Sigmoid colon (tissue), 7 donors: ENCODE data around the gene PTGDS. TPM values are rescaled to one million over a fixed set of nuclear protein-coding genes. Genes with fewer than 3 reads are reported as not detected.

ENCODE experiments used
- DNase-seq: peaks from one replicate; pipeline ENCODE4 v3.0.0-alpha.2; 2019
- H3K27ac ChIP-seq, 4 donors: fragments of 200-600 bp; sonication (generic); one replicate each; pipeline ENCODE4 v1.5.1; 2016 to 2019; ENCODE audit warnings: mild to moderate bottlenecking in 1 of 4
- H3K27me3 ChIP-seq, 3 donors: fragments of 200-600 bp; sonication (generic); one replicate each; pipeline ENCODE4 v1.5.1; 2019; ENCODE audit warnings: mild to moderate bottlenecking in 1 of 3
- H3K36me3 ChIP-seq, 4 donors: fragments of 200-600 bp; sonication (generic); one replicate each; pipeline ENCODE4 v1.5.1; 2016 to 2019
- H3K4me1 ChIP-seq, 4 donors: fragments of 200-600 bp; sonication (generic); one replicate each; pipeline ENCODE4 v1.5.1; 2017 to 2019
- H3K4me3 ChIP-seq, 4 donors: fragments of 200-600 bp; sonication (generic); one replicate each; pipeline ENCODE4 v1.5.1; 2017 to 2019; ENCODE audit warnings: mild to moderate bottlenecking in 2 of 4, moderate library complexity in 1 of 4
- H3K9me3 ChIP-seq, 4 donors: fragments of 200-600 bp in 3 of 4; sonication (generic) in 3 of 4; one replicate each; pipeline versions ENCODE4 v1.5.1 to v1.6.1; 2013 to 2019
- EP300 ChIP-seq, 4 donors: sonication (generic); formaldehyde crosslinking; IDR thresholded peaks; one replicate each; pipeline ENCODE4 v1.6.1; 2017; ENCODE audit warnings: antibody characterized with exemption in 4 of 4
- POLR2A ChIP-seq, 2 donors: fragments of 450-650 bp; IDR thresholded peaks; one replicate each; pipeline ENCODE4 v1.6.1; 2016; ENCODE audit warnings: antibody characterized with exemption in 2 of 2, mild to moderate bottlenecking in 2 of 2, moderate library complexity in 2 of 2
- POLR2AphosphoS5 ChIP-seq, 4 donors: sonication (generic); formaldehyde crosslinking; IDR thresholded peaks; one replicate each; pipeline ENCODE4 v1.6.1; 2017; ENCODE audit warnings: antibody characterized with exemption in 4 of 4
- WGBS, 2 donors: extraction: QIAGEN DNeasy Blood & Tissue Kit; methylation state at CpG; one replicate each; pipeline ENCODE4 v1.1.7; 2013; 5-methylcytosine and 5-hydroxymethylcytosine counted together
- intact Hi-C: fragments of 100-400 bp; cut with DNase I; formaldehyde crosslinking; loops from one replicate; pipeline ENCODE4 v1.15.1; 2023
- polyA plus RNA-seq, 3 donors: library from polyadenylated mRNA; stranded (reverse); fragments of 200-250 nt; gene quantifications; one replicate each; pipeline ENCODE4 v1.2.3, GENCODE V29; 2013
- total RNA-seq, 4 donors: library from RNA; depleted of rRNA; stranded (reverse); fragments of >200 nt; gene quantifications; one replicate each; pipeline ENCODE4 v1.1.0, GENCODE V29; 2016
- TF ChIP-seq, protein P1 (sequence below), 4 experiments: fragments of 450-650 bp in 3 of 4; fragments of 200-600 bp in 1 of 4; IDR thresholded peaks; one replicate each; pipeline ENCODE4 v1.5.1; 2016 to 2019; ENCODE audit warnings: antibody characterized with exemption in 4 of 4, mild to moderate bottlenecking in 3 of 4, moderate library complexity in 2 of 4
- donor health status: healthy with polysubstance abuse.
- donor health status: Bipolar disorder and iron deficiency.
- donor health status: healthy.

Gene PTGDS
- total and polyA plus RNA-seq, 7 donors = 8.3 to 218 (median 28.5) TPM

DNA sequence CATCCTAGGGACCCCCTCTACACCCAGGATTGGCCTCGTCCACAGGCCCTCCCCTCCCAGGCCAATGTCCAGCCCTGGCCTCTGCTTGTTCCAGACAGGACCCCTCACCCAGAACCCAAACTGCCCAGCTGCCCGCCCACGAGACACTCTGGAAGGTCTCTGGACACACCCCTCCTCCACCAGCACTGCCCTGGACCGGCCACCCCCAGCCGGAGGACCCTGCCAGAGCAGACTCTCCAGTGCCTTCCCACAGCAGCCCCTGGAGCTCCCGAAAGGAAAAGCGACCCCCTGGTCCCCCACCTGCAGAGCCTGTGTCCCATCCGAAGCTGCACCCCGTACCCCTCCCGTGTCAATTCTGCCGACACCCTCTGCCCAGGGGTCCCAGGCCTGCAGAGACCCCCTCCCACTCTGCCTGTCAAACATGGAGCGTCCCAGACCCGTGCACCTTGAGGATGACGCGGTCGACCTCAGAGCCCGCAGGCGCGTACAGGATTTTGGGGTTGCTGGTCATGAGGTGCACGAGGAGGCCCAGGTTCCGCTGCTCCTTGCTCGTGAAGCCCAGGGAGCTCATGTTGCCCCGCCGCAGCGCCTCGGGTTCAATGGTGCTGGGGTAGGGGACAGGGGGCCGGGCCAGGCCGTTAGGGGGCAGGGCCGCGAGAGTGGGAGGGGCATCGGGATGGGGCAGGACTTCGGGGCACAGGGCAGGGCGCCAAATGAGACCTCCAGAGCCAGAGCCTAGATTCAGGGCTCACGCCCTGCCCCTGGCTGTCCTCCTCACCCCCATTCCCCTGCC is 42.8 kb downstream of the PTGDS start:
- no peak for DNase-seq
- H3K27me3 ChIP-seq = no peaks in the 10 kb centered on the region
- no peak for TF ChIP-seq EP300 (IDR thresholded peaks at IDR 0.05)
- TF ChIP-seq POLR2A (IDR thresholded peaks at IDR 0.05) = no peak
- TF ChIP-seq, protein P1, sequence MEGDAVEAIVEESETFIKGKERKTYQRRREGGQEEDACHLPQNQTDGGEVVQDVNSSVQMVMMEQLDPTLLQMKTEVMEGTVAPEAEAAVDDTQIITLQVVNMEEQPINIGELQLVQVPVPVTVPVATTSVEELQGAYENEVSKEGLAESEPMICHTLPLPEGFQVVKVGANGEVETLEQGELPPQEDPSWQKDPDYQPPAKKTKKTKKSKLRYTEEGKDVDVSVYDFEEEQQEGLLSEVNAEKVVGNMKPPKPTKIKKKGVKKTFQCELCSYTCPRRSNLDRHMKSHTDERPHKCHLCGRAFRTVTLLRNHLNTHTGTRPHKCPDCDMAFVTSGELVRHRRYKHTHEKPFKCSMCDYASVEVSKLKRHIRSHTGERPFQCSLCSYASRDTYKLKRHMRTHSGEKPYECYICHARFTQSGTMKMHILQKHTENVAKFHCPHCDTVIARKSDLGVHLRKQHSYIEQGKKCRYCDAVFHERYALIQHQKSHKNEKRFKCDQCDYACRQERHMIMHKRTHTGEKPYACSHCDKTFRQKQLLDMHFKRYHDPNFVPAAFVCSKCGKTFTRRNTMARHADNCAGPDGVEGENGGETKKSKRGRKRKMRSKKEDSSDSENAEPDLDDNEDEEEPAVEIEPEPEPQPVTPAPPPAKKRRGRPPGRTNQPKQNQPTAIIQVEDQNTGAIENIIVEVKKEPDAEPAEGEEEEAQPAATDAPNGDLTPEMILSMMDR (IDR thresholded peaks at IDR 0.05) = no peak
- no peak for TF ChIP-seq POLR2AphosphoS5 (IDR thresholded peaks at IDR 0.05)
- H3K9me3 ChIP-seq = no peaks in the 10 kb centered on the region
- no peak overlapping the region for H3K27ac ChIP-seq
- H3K36me3 ChIP-seq = peaks cover 0 to 30% (median 4%) of the 10 kb centered on the region in 4 donors
- intact Hi-C loops = no loop called here
- H3K4me1 ChIP-seq = no peaks in the 10 kb centered on the region
- 93 to 94% methylated on average over 34 of the region's 34 CpGs for WGBS, 2 donors
- H3K4me3 ChIP-seq = no peak overlapping the region

DNA sequence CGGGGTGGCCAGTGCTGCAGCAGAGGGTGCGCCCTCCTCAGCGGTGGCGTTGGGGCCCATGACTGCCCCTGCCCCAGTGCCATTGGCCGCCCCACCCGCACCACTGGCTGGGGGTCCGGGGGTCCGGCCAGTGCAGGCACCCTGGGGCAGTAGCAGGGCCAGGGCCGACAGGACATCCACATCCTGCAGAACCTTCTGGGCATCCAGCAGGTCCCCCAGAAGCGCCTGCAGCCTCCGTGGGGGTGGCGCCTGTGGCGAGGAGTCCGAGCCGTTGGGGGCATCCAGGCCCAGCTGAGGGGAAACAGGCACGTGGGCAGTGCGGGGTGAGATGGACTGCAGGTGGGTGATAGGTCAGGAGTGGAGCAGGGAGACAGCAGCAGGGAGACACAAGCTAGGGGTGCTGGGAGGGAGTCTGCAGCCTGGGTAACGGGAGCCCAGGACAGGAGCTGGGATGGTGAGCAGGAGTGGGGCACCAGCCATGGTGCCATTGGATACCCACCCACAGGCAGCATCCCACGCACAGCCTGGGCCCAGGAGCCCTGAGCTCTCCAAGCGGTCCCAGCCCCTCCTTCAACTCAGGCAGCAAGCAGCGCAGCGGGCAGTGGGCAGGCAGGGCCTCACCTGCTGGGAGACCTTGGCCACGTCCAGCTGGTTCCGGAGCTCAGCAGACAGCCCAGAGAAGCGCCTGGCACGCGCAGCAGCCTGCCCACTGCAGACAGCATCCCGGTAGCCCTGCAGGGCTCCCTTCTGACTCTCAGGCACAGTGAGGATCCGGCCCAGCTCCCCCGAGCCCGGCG is 43.7 kb downstream of the PTGDS start:
- intact Hi-C loops = no loop called here
- H3K27me3 ChIP-seq = no peaks in the 10 kb centered on the region
- 82 to 94% methylated on average over 32 of the region's 32 CpGs for WGBS, 2 donors
- peaks cover 0 to 4% (median 2%) of the 10 kb centered on the region in 4 donors for H3K4me1 ChIP-seq
- no peaks in the 10 kb centered on the region for H3K9me3 ChIP-seq
- DNase-seq = no peak
- H3K36me3 ChIP-seq = peaks cover 0 to 21% (median 3%) of the 10 kb centered on the region in 4 donors
- no peak overlapping the region for H3K4me3 ChIP-seq
- TF ChIP-seq EP300 (IDR thresholded peaks at IDR 0.05) = no peak
- no peak for TF ChIP-seq POLR2AphosphoS5 (IDR thresholded peaks at IDR 0.05)
- no peak for TF ChIP-seq POLR2A (IDR thresholded peaks at IDR 0.05)
- TF ChIP-seq, protein P1 (IDR thresholded peaks at IDR 0.05) = no peak
- no peak overlapping the region for H3K27ac ChIP-seq

DNA sequence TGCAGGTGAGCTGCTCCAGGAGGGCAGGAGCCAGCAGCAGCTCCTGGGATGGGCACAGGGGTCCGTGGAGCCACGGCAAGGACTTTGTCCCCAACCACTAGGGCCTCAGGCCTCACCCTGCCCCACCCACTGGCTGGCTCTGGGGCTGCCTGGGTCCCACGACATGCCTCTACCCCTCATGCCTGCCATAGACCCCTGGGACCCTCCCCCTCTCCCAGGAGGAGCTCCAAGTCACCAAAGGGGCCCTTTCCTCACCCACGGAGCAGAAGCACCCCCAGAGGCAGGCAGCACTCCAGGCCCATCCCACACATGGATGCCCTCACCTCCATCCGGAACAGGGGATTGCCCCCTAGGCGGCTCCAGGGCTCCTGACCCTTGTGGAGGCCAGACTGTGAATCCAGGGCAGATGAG is 44.3 kb downstream of the PTGDS start:
- Histone ChIP-seq H3K9me3 (no peaks in the 10 kb centered on the region), H3K27ac (no peak overlapping the region), H3K27me3 (no peaks in the 10 kb centered on the region), H3K4me1 (peaks cover 0 to 10% (median 7%) of the 10 kb centered on the region in 4 donors), H3K36me3 (peaks cover 0 to 15% (median 3%) of the 10 kb centered on the region in 4 donors), H3K4me3 (no peak overlapping the region)
- 33 to 82% methylated on average over 6 of the region's 6 CpGs for WGBS, 2 donors
- intact Hi-C loops = no loop called here
- no peak for DNase-seq
- TF ChIP-seq POLR2A (IDR thresholded peaks at IDR 0.05) = no peak
- TF ChIP-seq POLR2AphosphoS5 (IDR thresholded peaks at IDR 0.05) = no peak
- TF ChIP-seq, protein P1 (IDR thresholded peaks at IDR 0.05) = no peak
- TF ChIP-seq EP300 (IDR thresholded peaks at IDR 0.05) = no peak

DNA sequence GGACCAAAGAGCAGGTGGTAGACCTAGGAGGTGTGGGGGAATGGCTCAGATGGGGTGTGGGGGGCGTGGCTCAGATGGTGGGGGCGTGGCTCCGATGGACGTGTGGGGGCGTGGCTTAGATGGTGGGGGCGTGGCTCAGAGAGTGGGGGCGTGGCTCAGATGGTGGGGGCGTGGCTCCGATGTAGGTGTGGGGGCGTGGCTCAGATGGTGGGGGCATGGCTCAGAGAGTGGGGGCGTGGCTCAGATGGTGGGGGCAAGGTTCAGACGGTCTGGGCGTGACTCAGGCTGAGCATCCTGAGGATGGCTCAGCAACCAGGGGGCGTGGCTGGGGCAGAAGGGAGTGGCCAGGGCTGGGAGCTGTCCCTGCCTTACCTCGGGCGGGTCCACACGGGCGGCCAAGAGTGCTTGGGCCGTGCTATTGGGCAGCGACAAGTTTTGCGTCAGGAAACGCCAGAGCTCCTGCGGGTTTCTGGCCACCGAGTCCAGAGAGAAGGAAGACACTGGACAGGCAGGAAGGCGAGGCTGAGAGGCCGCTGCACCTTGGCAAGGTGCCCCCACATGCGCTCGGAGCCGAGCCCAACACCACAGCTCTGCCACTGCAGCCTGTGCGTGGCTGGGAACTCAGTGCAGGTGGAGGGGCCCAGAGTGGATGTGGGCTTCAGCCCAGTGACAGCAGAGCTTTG is 44.8 kb downstream of the PTGDS start:
- peaks cover 0 to 16% (median 13%) of the 10 kb centered on the region in 4 donors for H3K4me1 ChIP-seq
- H3K27ac ChIP-seq = no peak overlapping the region

More for the DNA sequence above, 44.8 kb downstream of the PTGDS start:
- Histone ChIP-seq H3K27me3 (no peaks in the 10 kb centered on the region), H3K9me3 (no peaks in the 10 kb centered on the region), H3K4me3 (no peak overlapping the region), H3K36me3 (peaks cover 0 to 10% (median 3%) of the 10 kb centered on the region in 4 donors)
- no peak for DNase-seq
- intact Hi-C loops = no loop called here
- TF ChIP-seq POLR2AphosphoS5 (IDR thresholded peaks at IDR 0.05) = peak in 1 of 4 donors; percentile 31
- no peak for TF ChIP-seq EP300 (IDR thresholded peaks at IDR 0.05)
- TF ChIP-seq POLR2A (IDR thresholded peaks at IDR 0.05) = peak in 1 of 2 donors; percentile 22
- TF ChIP-seq, protein P1 (IDR thresholded peaks at IDR 0.05) = no peak
- 12 to 55% methylated on average over 30 of the region's 30 CpGs for WGBS, 2 donors
